Lower leg skin (tissue), 4 donors: Measurements from ENCODE around the gene ELAVL2. TPM values are rescaled to one million over a fixed set of nuclear protein-coding genes. Genes with fewer than 3 reads are reported as not detected.

Experiments
- DNase-seq, 2 donors: peaks; one replicate each; pipeline ENCODE4 v3.0.0-alpha.2; 2019; ENCODE audit warnings: low spot score in 2 of 2
- H3K4me3 ChIP-seq: fragments of 200-600 bp; sonication (generic); 2 replicates; pipeline ENCODE4 v1.5.1; 2017; ENCODE audit warnings: mild to moderate bottlenecking, low read depth; ENCODE audit not compliant: poor library complexity, severe bottlenecking
- CTCF ChIP-seq, 3 donors: fragments of 450-650 bp; IDR thresholded peaks; one replicate each; pipeline ENCODE4 v1.5.1; 2016; ENCODE audit warnings: antibody characterized with exemption in 3 of 3, mild to moderate bottlenecking in 3 of 3, moderate library complexity in 2 of 3
- POLR2A ChIP-seq, 2 donors: fragments of 450-650 bp; IDR thresholded peaks; one replicate each; pipeline ENCODE4 v1.6.1; 2016 to 2017; ENCODE audit warnings: antibody characterized with exemption in 2 of 2, mild to moderate bottlenecking in 1 of 2, moderate library complexity in 1 of 2
- WGBS, 2 donors: methylation state at CpG; one replicate each; pipeline ENCODE4 v1.1.5; 2018; 5-methylcytosine and 5-hydroxymethylcytosine counted together
- intact Hi-C: fragments of 100-400 bp; cut with DNase I; formaldehyde crosslinking; loops from one replicate; pipeline ENCODE4 v1.15.0; 2023; ENCODE audit warnings: low total_unique reads
- total RNA-seq, 4 donors: library from RNA; depleted of rRNA; stranded (reverse); fragments of >200 nt; gene quantifications; one replicate each; pipeline ENCODE4 v1.1.0, GENCODE V29; 2016

The ELAVL2 gene
- total RNA-seq, 4 donors from 2014 or later = 0.11 to 1.3 (median 0.42) TPM

GRCh38 chr9:23700359-23700758 is 125.7 kb downstream of the ELAVL2 start:
- intact Hi-C loops = no loop called here
- TF ChIP-seq POLR2A (IDR thresholded peaks at IDR 0.05) (no peak), CTCF (IDR thresholded peaks at IDR 0.05) (no peak)
- WGBS, 2 donors = 70 to 86% methylated on average over 2 of the region's 2 CpGs
- no peak for DNase-seq
- H3K4me3 ChIP-seq = no peak overlapping the region

DNA sequence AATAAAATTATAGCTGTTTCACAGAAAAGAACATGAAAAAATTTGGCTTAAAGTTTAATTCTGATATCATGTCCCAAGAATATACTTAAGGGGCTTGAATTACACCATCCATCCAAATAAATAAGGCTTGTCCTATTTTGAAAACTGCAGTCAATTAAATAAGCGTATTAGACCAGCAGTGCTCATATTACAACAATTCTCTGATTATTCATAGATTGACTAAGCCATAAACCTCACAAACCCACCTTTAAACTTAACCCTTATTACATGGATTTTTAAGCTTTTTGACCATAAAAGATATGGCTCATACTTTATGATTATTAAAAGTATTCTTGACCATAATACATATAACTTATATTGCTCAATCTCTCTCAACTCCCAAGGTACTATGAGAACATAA is 127.9 kb downstream of the ELAVL2 start:
- intact Hi-C loops = no loop called here
- TF ChIP-seq POLR2A (IDR thresholded peaks at IDR 0.05) (no peak), CTCF (IDR thresholded peaks at IDR 0.05) (no peak)
- H3K4me3 ChIP-seq = no peak overlapping the region
- no peak for DNase-seq
- 75 to 80% methylated on average over 1 of the region's 1 CpG for WGBS, 2 donors

DNA sequence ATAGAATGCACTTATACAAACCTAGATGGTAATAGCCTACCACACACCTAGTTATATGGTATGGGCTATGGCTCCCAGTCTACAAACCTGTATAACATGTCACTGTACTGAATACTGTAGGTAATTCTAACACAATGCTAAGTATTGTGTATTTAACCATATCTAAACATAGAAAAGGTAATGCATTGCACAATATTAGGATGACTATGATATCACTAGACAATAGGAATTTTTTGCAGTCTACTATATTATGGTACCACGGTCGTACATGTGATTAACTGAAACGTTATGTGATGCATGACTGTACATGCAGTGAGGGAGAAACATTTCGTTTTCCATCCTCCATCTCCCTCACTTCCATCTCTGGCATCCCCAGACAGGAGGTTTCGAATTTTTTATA is 130.5 kb downstream of the ELAVL2 start:
- no peak overlapping the region for H3K4me3 ChIP-seq
- intact Hi-C loops = no loop called here
- no peak for DNase-seq
- TF ChIP-seq CTCF (IDR thresholded peaks at IDR 0.05) (no peak), POLR2A (IDR thresholded peaks at IDR 0.05) (no peak)
- WGBS, 2 donors = 81 to 84% methylated on average over 5 of the region's 5 CpGs

DNA sequence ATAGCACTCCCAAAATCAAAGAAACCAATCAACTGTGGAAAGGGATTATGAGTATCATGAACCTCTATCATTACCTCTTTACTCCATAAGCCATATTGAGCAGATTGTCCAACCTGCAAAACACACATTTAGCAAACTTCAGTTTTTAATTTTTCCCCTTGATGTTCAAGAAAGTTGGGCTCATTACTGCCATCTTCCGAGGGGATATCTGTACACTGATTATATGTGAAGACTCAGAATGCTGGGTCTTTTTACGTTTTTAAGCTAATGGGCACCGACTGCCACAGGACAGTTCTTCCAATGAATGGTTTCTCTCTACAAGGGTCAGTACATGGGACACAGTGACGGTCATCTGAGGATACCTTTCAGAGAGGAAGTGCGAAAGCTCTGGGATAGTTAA is 132.7 kb downstream of the ELAVL2 start:
- no peak for TF ChIP-seq CTCF (IDR thresholded peaks at IDR 0.05)
- no peak for TF ChIP-seq POLR2A (IDR thresholded peaks at IDR 0.05)
- H3K4me3 ChIP-seq = no peak overlapping the region
- intact Hi-C loops = no loop called here
- WGBS, 2 donors = 93 to 97% methylated on average over 5 of the region's 5 CpGs
- DNase-seq = no peak

DNA sequence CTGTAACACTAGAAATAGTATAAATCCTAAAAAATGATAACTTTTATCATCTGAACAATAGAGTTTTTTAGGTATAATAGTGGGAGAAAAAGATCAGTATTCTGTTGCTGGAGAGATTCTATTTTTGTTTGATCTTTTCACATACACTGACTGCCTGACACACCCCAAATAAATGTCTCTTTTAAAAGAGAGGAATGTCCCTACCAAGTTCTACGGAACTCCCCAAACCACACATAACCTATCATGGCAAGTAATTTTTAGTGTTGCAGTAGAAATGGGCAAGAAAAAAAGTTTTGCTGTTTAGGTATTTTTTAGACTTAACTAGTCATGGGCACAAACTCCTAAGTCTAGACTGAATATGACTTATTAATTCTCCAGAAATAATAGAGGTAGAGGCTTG is 139.1 kb downstream of the ELAVL2 start:
- 63% methylated on average over 1 of the region's 1 CpG for WGBS, 2 donors
- no peak overlapping the region for H3K4me3 ChIP-seq
- TF ChIP-seq CTCF (IDR thresholded peaks at IDR 0.05) (no peak), POLR2A (IDR thresholded peaks at IDR 0.05) (no peak)
- intact Hi-C loops = no loop called here
- DNase-seq = no peak

DNA sequence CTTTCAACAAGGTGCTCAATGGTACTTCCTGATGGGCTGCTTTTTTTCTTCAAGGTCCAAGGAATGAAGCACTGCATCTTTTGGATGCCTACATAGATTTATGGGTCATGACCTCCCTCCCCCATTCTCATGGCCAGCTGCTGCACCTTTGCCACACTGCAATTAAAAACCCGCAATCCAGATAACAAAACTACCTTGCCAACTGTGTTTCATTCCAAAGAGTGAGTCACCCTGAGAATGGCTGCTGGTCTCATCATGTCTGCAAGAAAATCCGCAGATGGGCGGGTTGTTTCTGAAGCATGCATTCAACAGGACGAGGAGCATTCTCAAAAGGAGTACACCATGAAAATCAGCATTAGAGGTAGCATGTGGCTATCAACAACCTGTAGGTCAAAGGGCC is 139.8 kb downstream of the ELAVL2 start:
- DNase-seq = no peak

More for the DNA sequence above, 139.8 kb downstream of the ELAVL2 start:
- TF ChIP-seq POLR2A (IDR thresholded peaks at IDR 0.05) = no peak
- no peak for TF ChIP-seq CTCF (IDR thresholded peaks at IDR 0.05)
- intact Hi-C loops = no loop called here
- no peak overlapping the region for H3K4me3 ChIP-seq
- WGBS, 2 donors = 39 to 48% methylated on average over 4 of the region's 4 CpGs
